Measurements from ENCODE around the gene KRTAP5-1.
"Not testable (repeated sequence)": the region's sequence is repeated elsewhere in the genome, so short reads cannot be mapped to it uniquely, and the experiment has no call there.

KRTAP5-1 gene

DNA sequence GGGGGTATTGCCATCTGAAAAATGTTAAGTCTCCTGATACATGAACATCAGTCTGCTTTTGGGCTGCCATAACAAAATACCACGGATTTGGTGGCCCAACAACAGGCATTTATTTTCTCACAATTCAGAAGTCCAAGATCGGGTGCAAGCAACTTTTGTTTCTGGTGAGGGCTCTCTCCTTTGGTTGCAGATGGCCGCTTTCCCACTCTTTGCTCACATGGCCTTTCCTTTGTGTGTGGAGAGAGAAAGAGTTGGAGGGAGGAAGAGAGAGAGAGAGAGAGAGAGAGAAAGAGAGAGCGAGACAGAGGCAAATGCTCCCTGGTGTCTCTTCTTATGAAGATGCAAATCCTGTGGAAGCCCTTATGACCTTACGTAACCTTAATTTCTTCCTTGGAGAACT is 15.5 kb upstream of the KRTAP5-1 start:
- no peak for DNase-seq

DNA sequence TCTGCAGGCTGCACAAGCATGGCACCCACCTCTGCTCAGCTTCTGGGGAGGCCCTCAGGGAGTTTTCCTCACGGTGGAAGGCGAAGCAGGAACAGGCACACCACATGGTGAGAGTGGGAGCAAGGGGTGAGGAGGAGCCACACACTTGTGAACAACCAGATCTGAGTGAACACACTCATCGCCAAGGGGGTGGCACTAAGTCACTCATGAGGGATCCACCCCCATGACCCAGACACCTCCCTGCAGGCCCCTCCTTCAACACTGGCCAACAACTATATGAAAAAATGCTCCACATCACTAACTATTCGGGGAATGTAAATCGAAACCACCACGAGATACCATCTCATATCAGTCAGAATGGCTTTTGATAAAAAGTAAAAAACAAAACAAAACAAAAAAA is 13.7 kb upstream of the KRTAP5-1 start:
- DNase-seq = no peak

DNA sequence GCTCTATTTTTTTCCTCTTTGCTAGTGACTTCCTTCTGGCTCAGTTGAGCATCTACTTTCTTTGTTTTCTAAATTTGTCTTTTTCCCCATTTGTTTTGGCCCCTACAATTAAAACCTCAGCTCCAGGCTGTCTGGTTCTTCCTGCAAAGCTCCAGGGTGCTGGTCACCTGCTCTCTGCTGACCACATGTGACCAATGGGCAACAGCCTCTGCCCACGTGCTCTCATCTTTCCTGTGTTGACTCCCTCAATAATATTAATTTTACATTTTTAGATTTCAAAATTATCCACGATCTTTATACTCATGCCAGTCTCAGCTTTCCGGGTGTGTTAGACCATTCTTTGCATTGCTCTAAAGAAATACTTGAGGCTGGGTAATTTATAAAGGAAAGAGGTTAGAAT is 13.3 kb upstream of the KRTAP5-1 start:
- DNase-seq = not testable (repeated sequence)

DNA sequence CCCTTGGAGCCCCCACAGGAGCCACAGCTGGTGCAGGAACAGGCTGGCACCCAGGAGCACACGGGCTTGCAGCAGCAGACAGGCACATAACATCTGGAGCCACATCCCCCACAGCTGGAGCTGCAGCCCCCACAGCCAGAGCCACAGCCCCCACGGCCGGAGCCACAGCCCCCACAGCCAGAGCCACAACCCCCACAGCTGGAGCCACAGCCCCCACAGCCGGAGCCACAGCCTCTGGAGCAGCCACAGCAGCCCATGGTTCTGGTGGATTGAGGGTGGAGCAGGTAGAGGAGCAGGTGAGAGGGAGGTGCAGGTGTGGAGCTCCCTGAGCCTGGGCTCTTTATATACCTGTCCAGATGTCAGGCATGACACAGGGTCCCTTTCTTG is 12.9 kb upstream of the KRTAP5-1 start, which contains the start of gene KRTAP5-2:
TSS of gene KRTAP5-2 (minus strand) at position 301 of the 387 bp plus-strand sequence. CDS start at position 257, 44 bp downstream.
- no peak for DNase-seq

DNA sequence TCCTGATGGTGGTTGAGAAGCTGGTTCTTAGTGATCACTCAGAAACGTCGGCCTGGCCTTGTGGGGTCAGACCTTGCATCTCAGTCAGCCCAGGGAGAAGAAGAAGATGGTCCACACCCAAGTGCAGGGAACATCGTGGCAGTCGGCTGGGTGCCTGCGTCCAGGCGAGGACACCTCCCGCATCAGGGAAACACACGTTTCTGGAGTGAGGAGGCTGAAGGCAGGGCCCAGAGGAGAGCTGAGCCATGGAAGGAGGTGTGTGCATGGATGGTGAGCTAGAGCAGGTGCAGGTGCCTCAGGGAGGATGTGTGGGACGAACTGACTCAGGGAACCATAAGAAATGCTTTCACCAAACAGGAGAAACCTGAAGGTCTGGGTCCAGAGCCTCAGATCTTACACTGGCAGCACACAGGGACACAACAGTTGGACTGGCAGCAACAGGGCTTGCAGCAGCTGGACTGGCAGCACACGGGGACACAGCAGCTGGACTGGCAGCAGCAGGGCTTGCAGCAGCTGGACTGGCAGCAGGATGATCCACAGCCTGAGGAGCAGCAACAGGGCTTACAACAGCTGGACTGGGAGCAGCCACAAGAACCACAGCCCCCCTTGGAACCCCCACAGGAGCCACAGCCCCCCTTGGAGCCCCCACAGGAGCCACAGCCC is 12.4 kb upstream of the KRTAP5-1 start:
- no peak for DNase-seq

DNA sequence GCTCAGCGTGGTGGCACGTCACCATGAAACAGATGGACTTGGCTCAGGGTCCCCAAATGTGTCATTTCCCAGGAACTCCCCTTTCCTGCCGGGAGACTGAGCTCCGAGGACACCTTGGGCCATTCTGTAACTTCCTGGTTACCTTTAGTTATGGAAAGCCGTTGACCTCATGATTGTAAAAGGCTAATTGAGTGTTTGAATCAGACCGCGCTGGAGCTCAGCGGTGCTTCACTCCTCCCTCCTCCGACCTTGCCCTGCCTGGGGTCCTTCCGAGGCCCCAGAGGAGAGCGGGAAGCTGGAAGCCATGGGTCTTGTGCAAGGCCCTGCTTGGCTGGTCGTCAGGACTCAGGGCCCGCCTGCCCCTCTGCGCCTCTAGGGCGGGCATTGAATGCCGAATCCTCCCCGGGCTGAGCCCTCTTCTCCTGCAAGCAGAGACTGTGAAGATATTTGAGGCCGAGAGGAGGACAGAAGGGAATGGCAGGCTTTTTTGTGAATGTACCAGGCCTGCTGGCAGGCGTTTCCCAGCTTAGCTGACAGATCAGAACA is 11.6 kb upstream of the KRTAP5-1 start:
- not testable (repeated sequence) for DNase-seq

DNA sequence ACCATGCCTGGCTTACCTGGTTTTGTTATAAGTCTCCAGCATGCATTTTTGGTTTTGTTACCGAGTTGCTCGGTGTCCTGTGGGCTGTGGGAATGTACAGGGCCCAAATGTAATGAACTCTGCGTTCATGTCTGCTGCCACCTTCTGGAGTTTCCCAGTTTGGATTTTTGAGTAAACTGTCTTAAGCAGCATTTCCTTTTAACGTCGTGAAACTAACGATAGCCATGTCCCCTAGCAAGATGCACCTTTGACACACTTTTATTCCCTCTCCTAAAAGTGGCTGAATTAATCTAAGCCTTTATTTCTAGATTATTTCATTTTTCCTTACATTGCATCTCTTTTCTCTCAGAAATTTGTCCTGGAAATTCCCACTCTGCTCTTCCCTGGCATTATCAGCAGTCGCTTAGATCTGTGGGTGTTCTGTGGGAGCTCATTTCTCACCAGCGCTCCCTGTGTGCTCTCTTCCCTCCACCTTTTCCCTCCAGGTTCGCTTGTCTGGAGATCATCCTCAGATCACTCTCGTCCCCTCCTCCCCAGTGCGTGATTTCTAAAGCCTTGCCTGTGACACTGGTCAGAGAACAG is 11.0 kb upstream of the KRTAP5-1 start:
- DNase-seq = not testable (repeated sequence)

DNA sequence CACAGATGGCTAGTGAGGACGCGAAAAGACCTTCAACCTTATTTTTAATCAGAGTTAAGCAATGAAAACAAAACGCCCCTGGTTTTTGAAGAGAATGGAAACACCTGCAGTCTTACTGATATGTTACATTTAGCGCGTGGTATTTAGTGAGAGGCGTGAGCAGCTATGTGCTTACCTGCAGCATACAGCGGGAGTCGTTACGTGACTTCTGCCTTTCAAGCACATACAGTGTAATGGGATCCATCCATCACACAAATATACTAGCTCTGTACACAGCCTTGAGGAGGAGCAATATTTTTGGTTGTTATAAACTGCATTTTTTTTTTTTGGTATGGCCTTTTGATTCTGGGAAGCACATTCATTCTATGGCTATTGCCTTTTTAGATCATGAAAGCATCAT is 7.5 kb upstream of the KRTAP5-1 start:
- no peak for DNase-seq

DNA sequence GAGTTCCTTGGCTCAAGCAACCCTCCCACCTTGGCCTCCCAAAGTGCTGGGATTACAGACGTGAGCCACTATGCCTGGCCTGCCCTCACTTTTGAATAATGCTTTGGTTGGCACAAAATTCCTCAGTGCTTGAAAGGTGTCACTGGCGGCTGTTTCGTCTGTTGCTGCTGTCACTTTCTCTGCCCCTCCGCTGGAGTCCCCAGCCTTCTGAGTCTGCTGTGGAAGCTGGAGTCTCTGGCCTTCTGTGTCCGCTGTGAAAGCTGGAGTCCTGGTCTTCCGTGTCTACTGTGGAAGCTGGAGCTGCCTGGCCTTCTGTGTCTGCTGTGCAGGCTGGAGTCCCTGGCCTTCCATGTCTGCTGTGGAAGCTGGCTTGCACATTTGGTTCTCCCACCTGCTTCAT is 4.9 kb upstream of the KRTAP5-1 start:
- DNase-seq = no peak

DNA sequence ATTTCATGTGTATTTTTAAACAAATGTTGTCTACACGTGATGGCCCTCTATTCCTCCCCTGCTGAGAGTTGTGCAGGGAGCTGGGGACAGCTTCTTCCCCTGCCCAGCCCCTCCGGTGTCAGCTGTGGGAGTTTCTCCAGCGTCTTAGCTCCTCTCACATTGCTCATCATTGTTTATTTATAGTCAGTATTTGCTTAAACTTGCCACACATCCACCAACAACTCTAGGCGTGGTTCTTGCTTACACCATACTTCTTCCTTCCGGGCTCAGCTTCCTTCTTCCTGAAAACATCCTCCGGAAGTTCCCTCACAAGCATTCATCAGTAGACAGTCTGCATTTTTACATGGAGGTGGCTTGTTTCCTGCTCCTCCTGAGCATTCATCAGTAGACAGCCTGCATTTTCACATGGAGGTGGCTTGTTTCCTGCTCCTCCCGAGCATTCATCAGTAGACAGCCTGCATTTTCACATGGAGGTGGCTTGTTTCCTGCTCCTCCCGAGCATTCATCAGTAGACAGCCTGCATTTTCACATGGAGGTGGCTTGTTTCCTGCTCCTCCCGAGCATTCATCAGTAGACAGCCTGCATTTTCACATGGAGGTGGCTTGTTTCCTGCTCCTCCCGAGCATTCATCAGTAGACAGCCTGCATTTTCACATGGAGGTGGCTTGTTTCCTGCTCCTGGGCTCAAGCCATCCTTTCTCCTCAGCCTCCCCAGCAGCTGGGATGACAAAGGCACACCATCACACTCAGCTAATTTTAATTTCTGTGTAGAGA is 4.3 kb upstream of the KRTAP5-1 start:
- DNase-seq = not testable (repeated sequence)

DNA sequence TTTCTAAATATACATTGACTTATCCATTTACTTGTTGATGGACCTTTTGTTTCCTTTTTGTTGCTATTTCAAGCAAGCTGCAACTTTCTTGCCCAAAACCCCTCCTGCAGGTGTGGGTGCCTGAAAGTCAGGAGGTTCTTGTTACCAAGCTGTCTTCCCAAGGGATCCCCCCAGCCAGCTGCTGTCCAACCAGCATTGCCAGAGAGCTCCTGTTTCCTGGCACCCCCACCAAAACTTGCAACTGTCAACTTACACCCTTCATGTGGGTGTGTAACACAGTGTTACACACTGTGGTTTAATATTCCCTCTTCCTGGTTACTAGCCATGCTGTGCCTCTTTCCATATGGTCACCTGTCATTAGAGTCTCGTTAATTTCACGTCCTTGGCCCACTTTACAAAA is 1.6 kb upstream of the KRTAP5-1 start:
- no peak for DNase-seq

DNA sequence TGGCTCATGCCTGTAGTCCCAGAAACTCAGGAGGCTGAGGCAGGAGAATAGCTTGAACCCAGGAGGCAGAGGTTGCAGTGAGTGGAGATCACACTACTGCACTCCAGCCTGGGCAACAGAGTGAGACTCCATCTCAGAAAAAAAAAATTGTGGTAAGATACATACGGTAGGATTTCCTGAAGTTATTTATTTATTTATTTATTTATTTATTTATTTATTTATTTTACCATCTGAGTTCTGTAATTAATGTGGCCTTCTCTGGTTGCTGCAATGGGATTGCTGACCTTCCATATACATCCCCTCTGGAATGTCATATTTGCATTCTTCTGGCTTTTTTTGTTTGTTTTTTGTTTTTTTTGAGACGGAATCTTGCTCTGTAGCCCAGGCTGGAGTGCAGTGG is 2.2 kb downstream of the KRTAP5-1 start:
- not testable (repeated sequence) for DNase-seq

DNA sequence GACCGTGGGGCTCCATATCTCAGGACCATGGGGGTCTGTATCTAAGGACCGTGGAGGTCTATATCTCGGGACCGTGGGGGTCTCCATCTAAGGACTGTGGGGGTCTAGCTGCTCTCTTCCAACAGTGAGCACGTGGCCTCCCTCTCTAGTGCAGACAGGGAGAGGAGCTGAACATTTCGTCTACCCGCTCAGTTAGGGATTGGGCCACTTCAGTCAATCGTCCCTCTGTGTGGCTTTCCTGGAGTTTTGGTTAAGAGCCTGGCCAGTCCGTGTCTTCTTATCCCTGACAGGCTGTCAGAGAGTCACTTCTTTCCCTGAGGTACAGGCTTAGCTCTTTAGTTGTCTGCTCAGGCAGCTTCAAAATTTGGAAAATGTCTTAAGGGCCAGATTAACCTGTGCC is 3.1 kb downstream of the KRTAP5-1 start:
- no peak for DNase-seq

DNA sequence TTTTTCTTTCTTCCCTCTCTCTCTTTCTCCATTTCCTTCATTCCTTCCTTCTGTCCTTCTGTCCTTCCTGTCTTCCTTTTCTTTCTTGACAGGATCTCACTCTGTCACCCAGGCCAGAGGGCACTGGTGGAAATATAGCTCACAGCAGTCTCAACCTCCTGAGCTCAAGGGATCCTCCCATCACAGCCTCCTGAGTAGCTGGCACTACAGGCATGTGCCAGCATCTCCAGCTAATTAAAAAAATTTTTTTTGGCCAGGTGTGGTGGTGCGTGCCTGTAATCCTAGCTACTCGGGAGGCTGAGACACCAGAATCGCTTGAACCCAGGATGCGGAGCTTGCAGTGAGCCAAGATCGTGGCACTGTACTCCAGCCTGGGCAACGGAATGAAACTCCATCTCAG is 8.3 kb downstream of the KRTAP5-1 start:
- DNase-seq = no peak

DNA sequence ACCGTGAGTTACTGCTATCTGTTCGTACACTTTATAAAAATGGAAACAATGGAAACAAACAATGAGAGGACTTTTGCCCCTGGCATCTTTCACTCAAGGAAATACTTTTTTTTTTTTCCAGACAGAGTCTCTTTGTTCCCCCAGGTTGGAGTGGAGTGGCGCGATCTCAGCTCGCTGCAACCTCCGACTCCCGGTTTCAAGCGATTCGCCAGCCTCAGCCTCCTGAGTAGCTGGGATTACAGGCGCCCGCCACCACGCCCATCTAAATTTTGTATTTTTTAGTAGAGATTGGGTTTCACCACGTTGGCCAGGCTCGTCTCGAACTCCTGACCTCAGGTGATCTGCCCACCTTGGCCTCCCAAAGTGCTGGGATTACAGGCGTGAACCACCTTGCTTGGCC is 9.3 kb downstream of the KRTAP5-1 start:
- not testable (repeated sequence) for DNase-seq

DNA sequence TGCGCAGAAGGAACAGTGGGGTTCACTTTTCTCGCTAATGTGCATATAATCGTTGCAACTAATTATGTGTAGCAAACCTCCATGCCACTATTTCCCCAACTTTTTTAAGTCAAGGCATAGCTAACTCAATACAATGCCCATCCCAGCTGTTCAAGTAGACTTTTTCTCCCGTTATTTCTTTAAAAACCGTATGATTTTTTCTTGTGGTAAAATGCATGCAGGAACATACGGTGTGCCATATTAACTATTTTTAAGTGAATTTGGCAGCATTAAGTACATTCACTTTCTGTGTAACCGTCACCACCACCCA is 10.2 kb downstream of the KRTAP5-1 start:
- DNase-seq = no peak

DNA sequence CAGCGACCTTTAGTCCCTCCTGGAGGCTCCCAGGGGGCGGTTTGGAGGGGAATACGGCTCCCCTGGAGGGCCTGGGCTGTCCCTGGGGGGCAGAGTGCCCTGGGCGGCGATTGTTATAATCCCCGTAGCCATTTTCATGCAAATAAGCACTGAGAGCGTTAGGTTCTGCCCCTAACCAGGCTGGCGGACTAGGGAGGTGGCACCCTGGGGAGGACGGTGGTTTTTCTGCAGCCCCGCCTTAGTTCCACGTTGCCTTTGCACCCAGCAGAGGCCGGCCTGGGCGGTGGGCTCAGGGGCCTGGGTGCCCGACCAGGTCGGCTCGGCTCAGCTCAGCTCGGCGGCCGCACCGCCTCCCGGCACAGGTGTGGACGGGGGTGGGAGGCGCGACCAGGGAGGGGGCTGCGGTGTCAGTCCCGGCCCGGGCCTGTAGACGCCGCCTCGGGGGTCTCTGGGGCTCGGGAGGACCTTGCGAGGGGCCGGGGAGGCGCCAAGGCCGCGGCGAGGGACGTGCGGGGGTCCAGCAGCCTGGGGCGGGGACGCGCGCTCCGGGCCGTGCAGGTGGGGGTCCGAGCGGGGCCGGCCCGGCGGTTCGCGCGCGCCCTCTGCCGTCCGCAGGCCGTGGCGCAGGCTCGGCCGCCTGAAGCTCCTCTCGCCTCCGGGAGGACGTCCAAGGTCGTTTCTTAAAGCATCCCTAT is 10.7 kb downstream of the KRTAP5-1 start:
- DNase-seq = peak in 1 of 2 experiments; percentile 66

DNA sequence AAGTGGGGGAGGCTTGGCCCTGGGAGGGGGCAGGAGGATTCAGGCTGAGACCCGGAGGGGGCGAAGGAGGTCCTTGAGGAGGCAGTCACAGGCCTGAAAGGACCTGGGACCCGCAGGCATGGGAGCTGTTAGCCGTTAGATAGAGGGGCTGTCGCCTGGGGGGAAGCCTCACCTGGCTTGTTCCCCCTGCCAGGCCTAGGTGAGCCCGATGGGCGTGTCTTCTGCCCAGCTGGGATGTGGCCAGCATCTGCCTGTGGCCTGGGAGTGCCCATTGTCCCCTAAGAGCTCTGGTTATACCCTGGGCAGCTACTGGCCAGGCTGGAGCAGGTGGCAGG is 11.2 kb downstream of the KRTAP5-1 start:
- DNase-seq = peak in 1 of 2 experiments; percentile 66

DNA sequence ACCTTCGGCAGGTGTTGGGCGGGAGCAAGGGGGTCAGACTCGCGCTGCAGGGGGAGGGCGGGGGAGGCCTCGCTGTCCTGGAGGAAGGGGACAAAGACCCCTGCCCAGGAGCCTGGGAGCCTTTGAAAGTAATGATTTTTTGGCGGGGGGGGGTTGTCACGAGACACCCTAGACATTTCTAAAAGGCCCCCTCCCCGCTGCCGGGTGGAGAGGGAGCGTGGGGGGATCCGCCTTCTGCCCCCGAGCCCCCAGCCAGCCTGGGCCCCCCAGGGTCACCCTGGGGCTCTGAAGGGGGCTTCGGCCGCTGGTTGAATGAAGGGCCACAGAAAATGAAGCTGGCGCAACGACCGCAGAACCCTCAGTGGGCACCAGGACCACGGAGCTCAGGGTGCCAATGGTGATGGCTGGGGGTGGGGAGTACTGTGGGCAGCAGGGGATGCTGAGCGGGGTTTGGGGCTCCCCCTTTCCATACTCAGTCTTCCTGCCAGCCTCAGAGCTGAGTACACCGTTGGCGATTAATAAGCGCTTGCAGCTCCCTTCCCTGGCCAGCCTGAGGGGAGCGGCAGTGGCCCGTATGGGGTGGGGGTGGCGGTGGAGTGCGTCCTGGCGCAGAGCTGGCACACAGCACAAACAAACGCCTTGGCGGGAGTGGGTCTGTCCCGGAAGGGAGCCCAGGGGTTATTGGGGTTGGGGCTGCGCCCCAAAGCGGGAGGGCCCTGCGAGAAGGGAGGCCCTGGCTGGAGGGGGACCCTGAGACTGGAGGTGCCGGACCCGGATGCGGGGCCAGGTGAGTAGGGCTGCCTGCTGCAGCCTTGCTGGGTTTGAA is 11.8 kb downstream of the KRTAP5-1 start:
- no peak for DNase-seq

DNA sequence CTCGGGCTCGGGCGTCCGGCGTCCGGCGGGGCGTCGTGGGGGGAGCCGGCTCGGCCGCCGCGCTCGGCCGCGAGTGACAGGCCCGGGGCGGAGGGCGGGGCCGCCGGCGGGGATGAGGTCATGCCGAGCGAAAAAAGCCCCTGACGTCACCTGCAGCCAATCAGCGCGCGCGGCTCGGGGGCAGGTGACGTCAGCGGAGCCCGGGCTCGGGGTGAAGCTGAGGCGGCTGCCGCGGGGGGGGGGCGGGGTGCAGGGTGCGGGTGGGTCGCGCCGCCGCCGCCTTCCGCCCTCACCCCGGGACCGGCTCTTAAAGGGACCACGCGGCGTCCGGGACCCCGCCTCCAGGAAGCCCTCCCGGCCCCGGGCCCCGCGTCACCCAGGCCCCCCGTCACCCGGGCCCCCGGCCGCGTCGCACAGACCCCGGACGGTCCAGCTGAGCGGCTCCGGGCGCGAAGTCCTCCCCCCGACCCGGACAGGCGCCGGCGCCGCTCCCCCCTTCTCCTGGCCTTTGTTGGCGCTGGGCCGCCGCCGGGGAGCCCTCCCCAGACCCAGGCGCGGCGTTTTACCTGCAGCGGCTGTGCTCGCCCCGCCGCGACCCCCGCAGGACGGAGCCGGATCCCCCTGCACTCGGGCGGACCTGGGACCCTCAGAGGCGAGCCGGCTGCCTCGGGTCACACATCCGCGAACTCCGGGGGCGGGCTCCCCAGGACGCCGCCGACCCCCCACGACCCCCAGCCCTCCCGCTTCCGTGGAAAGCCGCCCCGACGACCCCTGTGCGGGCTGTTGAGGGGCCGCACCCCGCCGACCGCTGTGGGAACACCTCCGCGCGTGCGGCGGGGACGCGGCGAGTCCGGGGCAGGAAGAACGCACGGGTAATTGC is 12.6 kb downstream of the KRTAP5-1 start, which contains the start of gene DUSP8:
TSS of gene DUSP8 (minus strand) at position 75 of the 880 bp plus-strand sequence. CDS start 6,445 bp downstream, outside the sequence.
- peak; percentile 71 to 87 for DNase-seq

DNA sequence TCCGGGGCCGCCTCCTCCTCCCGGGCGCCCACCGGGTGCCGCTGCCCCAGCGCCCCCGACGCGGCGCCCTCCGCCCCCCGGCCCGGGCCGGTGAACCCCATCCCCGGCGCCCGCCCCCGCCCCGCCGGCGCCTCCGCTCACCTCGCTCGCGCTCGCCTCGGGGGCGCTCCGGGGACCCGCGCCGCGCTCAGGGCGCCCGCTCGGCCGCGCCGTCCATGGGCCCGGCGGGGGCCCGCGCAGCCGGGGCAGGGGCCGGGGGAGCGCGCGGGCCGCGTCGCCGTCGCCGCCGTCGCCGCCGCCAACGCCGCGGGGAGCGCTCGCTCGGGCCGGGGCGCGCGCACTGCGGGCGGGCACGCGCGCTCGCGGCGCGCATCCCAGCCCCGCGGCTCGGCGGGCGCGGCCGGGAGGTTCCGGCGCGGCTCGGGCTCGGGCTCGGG is 13.3 kb downstream of the KRTAP5-1 start:
- DNase-seq = no peak

All from NCI-H1930 (cell line).